GM18951 (cell line): ENCODE results near the gene VAV2.
"Not testable (repeated sequence)": the region's sequence is repeated elsewhere in the genome, so short reads cannot be mapped to it uniquely, and the experiment has no call there.

Experiments
- POLR2A ChIP-seq: IDR thresholded peaks from 4 replicates; pipeline ENCODE4 v1.6.1; 2011; ENCODE audit warnings: mild to moderate bottlenecking; ENCODE audit not compliant: insufficient read length, insufficient read depth; ENCODE audit errors: extremely low read depth
- in situ Hi-C: fragments of 300-500 bp; cut with MboI; formaldehyde crosslinking; loops from one replicate; pipeline ENCODE4 v1.12.0; 2022; ENCODE audit warnings: low sequenced_read_pairs, mixed read lengths, inconsistent platforms; ENCODE audit not compliant: unreplicated experiment

VAV2 gene

GRCh38 chr9:133926165-133926856, 65.8 kb downstream of the VAV2 start:
- in situ Hi-C loops, result no loop called here
- no peak for TF ChIP-seq POLR2A

DNA sequence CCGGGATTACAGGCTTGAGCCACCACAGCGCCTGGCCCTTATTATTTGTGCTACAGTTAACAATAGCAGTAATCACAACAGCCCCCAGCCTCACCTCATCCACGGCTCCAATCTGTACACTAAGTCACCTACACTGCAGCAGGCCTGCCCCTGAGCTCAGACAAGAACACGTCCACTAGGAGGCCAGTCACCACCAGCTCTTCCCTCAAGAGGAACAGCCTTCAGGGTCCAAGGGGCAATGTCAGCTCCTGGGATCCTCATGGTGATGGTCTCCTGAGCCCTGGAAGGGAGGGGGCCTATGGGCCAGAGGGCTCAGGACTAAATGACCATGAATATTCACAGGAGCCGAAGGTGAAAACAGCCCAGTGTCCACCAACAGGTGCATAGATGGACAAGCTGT, 67.7 kb downstream of the VAV2 start:
- in situ Hi-C loops, result no loop called here
- TF ChIP-seq POLR2A, result no peak

DNA sequence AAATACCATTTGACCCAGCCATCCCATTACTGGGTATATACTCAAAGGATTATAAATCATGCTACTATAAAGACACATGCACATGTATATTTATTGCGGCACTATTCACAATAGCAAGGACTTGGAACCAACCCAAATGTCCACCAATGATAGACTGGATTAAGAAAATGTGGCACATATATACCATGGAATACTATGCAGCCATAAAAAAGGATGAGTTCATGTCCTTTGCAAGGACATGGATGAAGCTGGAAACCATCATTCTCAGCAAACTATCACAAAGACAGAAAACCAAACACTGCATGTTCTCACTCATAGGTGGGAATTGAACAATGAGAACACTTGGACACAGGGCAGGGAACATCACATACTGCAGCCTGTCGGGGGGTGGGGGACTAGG, 68.5 kb downstream of the VAV2 start:
- in situ Hi-C loops, result not testable (repeated sequence)

DNA sequence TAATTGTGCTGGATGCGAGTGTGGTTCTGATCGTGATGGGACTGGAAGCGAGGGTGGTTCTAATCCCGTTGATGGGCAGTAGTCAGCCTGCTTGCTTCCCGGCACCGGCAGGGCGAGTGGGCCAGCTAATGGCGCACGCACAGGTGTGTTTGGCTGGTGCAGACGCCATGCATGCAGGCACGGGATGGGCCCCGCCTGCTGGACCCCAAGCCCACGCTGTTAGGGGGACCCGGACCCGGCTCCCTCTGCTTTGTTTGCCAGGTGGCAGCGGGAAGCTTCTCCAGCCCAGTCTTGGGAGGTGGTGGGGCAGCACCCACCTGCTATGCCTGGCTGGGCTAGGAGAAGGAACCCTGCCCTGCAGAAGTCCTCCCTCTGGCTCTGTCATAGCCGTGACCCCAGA, 70.3 kb downstream of the VAV2 start:
- in situ Hi-C loops, result no loop called here

GRCh38 chr9:133920471-133920870, 71.7 kb downstream of the VAV2 start:
- no peak for TF ChIP-seq POLR2A
- in situ Hi-C loops, result no loop called here

More for the DNA sequence above, 70.3 kb downstream of the VAV2 start:
- no peak for TF ChIP-seq POLR2A

DNA sequence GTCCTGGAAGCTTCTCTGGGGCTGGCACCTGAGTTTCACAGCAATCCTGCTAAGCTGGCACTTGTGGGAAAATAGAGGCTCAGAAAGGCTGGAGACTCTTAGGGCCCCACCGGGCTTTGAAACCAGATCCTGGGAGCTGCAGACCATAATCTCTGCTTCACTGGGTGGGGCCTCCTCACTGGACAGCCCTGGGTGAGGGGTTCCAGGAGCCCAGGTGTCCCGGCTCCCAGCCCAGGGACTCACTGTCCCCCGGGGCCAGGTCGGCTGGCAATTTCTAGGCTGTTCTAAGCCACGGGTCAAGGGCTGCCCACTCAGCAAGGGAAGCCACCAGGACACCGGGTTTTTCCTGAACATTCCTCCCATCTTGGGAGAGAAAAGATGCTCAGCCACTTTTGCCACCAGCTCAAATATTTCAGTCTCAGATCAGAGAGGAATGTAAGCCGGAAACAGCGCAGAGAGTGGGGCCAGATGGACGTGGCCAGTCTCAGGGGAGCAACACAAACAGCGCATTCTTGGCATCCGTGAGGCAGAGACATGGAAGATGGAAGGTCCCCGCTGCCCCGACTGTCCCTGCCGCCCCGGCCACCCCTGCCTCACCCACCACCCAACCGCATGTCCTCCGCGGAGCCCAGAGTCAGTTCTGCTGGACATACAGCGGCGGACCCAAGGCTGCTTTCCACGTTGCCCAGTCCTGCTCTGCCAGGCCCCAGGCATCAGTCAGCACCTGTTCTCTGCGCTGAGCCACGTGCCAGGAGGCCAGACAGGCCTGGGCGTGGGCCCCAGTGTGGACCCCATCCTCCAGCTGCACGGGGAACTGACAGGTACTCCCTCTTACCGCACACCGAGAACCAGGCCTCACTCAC, 72.6 kb downstream of the VAV2 start:
- TF ChIP-seq POLR2A, result no peak
- in situ Hi-C loops, result no loop called here

- in situ Hi-C loops, result no loop called here
- no peak for TF ChIP-seq POLR2A
These were observed 73.9 kb downstream of the VAV2 start for GRCh38 chr9:133918111-133918813.

- no peak for TF ChIP-seq POLR2A
- in situ Hi-C loops, result no loop called here
These were observed 74.7 kb downstream of the VAV2 start for GRCh38 chr9:133917375-133917774.

DNA sequence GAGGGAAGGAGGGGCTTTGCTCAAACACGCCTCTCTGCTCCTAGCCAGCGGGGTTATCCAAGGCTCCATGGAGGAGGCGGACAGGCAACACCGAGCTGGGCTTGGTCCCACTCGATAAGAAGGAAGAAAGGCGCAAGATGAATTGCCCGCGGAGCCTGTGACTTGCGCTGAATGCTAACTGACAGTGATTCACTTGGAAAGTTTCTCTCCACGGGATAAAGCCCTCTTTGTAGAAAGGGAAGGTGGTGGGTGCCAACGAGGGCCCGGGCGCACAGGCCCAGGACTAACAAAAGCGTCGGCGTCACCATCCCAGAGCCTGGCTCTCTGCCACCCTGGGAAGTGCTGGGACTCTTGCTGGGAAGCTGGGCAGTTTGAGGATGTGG, 76.0 kb downstream of the VAV2 start:
- TF ChIP-seq POLR2A, result no peak
- in situ Hi-C loops, result no loop called here

DNA sequence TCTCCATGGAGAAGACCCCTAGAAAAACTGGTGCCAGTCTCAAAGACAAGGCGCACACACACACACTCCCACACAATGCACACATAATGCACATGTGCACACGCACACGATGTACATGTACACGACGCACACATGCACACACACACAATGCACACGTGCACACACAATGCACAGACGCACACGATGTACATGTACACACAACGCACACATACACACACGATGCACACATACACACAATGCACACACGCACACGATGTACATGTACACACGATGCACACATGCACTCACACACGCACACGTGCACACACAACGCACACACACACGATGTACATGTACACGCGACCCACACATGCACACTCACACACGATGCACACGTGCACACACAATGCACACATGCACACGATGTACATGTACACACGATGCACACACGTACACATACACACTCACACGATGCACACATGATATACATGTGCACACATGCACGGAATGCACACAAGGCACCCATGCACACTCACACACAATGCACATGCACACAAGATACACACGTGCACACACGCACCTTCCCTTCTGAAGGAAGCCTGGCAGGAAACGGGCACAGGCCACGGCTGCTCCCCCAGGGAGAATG, 76.5 kb downstream of the VAV2 start:
- TF ChIP-seq POLR2A, result no peak
- in situ Hi-C loops, result no loop called here

DNA sequence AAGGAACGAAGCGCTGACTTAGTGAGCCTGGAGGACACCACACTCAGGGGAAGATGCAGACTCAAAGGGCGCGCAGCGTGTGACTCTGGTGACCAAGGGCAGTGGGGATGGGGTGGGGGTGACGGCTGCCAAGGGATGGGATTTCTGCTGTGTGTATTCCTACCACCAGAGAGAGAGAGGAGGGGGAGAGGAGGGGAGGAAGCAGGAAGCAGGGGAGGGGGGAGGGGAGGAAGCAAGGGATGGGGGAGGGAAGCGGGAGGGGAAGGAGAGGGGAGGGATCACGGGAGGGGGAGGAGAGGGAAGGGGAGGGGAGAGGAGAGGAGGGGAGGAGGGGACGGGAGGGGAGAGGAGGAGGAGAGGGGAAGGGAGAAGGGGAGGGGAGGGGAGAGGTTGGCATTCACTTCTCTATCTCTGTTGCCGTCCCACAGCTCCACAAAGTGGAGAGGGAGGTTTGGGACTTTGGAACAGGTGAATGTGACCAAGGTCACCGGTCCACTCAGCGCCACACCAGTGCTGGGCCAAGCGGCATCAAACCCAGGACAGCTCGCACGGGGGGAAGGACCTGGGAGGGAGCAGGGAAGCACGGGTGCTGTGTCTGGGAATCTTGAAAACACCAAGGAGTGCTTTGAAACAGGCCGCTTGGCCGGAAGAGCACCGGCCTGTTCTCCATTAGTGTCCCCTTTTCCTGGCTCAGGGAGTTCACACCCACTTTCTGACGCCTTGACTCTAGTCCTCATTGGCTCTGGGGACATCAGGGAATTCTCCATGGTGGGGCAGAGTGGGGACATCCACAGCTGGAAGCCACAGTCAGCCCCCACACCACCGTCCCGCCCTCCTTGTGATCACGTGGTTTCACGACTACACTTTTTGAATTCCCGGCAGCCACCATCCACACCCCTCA, 77.4 kb downstream of the VAV2 start:
- no peak for TF ChIP-seq POLR2A
- in situ Hi-C loops, result no loop called here

GRCh38 chr9:133913571-133914369, 78.4 kb downstream of the VAV2 start:
- in situ Hi-C loops, result no loop called here
- TF ChIP-seq POLR2A, result no peak
